GM18907 (cell line): ENCODE measurements around the gene CHST11.
A peak's percentile ranks its signal among the peaks of the same experiment; 100 is the strongest.

Experiments
- ATAC-seq: cut with Tn5 transposase; IDR thresholded peaks from one replicate; pipeline ENCODE4 v1.9.1; 2021; ENCODE audit warnings: mild to moderate bottlenecking, moderate library complexity; ENCODE audit not compliant: unreplicated experiment

Gene CHST11

GRCh38 chr12:104577581-104577981, 120.8 kb downstream of the CHST11 start:
- ATAC-seq = no peak

GRCh38 chr12:104578453-104578852, 121.7 kb downstream of the CHST11 start:
- no peak for ATAC-seq

- peak; percentile 46 for ATAC-seq
These were observed 123.2 kb downstream of the CHST11 start for GRCh38 chr12:104579718-104580495.

GRCh38 chr12:104581005-104581570, 124.3 kb downstream of the CHST11 start:
- no peak for ATAC-seq

- ATAC-seq = peak; percentile 76
These were observed 126.0 kb downstream of the CHST11 start for GRCh38 chr12:104582739-104583138.

GRCh38 chr12:104583301-104583700, 126.6 kb downstream of the CHST11 start:
- no peak for ATAC-seq

- ATAC-seq = no peak
These were observed 128.8 kb downstream of the CHST11 start for GRCh38 chr12:104585448-104586055.

- ATAC-seq = no peak
These were observed 129.7 kb downstream of the CHST11 start for GRCh38 chr12:104586351-104586919.

- ATAC-seq = no peak
These were observed 131.5 kb downstream of the CHST11 start for GRCh38 chr12:104588047-104588920.

- ATAC-seq = no peak
These were observed 132.3 kb downstream of the CHST11 start for GRCh38 chr12:104588921-104589590.

GRCh38 chr12:104590022-104590421, 133.3 kb downstream of the CHST11 start:
- no peak for ATAC-seq

- no peak for ATAC-seq
These were observed 134.6 kb downstream of the CHST11 start for GRCh38 chr12:104591257-104591885.

GRCh38 chr12:104593482-104593881, 136.7 kb downstream of the CHST11 start:
- no peak for ATAC-seq

- no peak for ATAC-seq
These were observed 139.5 kb downstream of the CHST11 start for GRCh38 chr12:104596134-104596799.

GRCh38 chr12:104596898-104597843, 140.4 kb downstream of the CHST11 start:
- ATAC-seq = no peak

- no peak for ATAC-seq
These were observed 141.9 kb downstream of the CHST11 start for GRCh38 chr12:104598342-104599271.
